ENCODE results near the gene COLEC11. TPM values are rescaled to one million over a fixed set of nuclear protein-coding genes. Genes with fewer than 3 reads are reported as not detected.
"Not testable (repeated sequence)": the region's sequence is repeated elsewhere in the genome, so short reads cannot be mapped to it uniquely, and the experiment has no call there.

COLEC11 gene
- polyA plus RNA-seq, 1 donor = 3.4 TPM

- DNase-seq = no peak
Measured at GRCh38 chr2:3652896-3653625, 58.1 kb downstream of the COLEC11 start.

- DNase-seq = no peak
Measured at GRCh38 chr2:3654011-3654410, 59.1 kb downstream of the COLEC11 start.

GRCh38 chr2:3654531-3655225, 59.8 kb downstream of the COLEC11 start:
- DNase-seq = no peak

- DNase-seq = no peak
Measured at GRCh38 chr2:3655871-3656761, 61.2 kb downstream of the COLEC11 start.

- no peak for DNase-seq
Measured at GRCh38 chr2:3656762-3657721, 62.1 kb downstream of the COLEC11 start.

DNA sequence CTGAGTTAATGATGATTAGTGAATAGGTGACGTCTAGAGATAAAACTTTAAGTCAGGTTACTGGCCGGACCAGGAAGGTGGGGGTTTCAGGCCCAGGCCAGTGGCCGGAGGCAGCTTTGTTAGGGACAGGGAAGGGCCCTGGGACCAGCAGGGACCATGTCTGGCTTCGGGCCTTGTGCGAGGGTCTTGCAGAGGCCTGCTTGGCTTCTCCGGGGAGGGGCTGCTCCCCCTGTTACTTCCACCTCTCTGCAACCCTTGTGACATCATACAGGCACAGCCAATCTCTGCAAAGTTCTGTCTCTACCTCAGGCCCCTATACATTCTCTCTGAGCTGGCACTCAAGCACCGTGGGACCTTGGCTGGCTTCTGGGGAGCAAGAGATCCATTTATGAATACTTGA, 63.0 kb downstream of the COLEC11 start, which contains the start of gene ALLC:
Gene ALLC, plus strand, starts transcription at position 320 of the 400 bp plus-strand sequence. CDS start 12,958 bp downstream, outside the sequence.
- no peak for DNase-seq

- DNase-seq = no peak
Measured at GRCh38 chr2:3659447-3660432, 64.8 kb downstream of the COLEC11 start.

DNA sequence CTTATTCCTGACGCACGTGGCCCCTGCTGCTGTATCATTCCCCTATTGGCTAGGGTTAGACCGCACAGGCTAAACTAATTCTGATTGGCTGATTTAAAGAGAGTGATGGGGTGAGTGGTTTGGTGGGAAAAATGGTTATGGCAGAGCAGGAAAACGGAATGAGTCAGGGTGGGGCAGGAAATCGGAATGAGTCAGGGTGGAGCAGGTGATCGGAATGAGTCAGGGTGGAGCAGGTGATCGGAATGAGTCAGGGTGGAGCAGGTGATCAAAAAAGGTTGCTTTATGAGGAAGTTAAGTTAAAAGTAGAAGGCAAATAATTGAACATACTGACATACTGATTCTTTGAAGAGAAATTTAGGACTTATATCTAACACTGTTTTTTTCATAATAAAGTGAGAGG, 65.7 kb downstream of the COLEC11 start:
- not testable (repeated sequence) for DNase-seq

DNA sequence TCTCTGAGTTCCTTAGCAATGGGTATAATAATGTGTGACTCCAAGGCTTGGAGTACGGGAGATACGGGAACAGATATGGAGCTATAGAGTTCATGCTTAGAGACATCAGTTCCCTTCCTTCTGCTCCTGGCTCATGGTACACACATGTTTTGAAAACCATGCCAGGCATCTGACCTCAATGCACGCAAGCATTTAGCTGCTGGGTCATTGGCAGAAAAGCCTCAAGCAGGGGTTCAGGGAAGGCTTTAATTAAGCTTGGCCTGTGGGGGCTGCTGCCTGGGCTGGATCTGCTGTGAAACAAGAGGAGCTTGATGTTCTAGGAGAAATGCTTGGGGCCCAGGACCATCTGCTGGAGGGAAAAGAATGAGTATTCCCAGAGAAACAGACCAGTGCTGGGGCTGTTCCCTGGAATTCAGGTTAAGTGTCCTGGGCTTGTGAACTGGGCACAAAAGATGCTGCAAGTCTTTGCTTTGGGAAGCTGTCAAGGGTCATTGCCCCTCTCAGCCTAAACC, 66.3 kb downstream of the COLEC11 start:
- no peak for DNase-seq

DNA sequence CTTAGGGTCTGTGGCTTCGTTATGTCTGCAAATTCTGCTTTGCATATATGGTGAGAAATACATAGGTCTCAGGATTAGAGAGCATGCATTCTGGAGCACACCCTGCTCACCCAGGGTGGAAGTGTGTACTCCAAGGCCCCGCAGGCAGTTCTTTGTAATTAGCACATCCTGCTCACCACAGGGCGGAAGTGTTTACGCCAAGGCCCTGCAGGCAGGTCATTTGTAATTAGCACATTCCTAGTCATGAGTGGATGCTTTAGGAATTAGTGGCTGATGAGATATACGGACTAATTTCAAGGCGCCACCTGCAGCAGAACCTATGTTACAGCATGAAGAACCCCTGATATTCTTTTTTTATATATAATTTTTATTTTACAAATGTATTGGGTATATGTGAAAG, 67.3 kb downstream of the COLEC11 start:
- no peak for DNase-seq

GRCh38 chr2:3664118-3664517, 69.2 kb downstream of the COLEC11 start:
- no peak for DNase-seq

DNA sequence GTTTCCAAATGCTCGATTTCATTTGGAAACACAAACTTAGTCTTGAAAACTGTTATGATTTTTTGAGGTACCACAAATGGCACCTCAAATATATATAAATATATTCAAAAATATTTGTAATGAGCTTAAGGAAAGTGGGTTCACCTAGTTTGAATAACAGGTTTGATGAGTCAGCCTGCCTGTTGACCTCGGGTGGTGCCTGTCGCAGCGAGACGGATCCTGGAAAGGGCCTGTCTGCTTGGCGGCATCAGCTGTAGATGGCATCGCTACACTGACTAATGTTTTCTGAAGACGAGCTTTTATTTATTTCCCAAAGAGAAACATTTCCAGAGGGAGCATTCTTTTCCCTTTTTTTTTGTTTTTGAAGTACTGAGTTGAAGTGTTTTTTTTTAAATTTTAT, 70.0 kb downstream of the COLEC11 start:
- DNase-seq = no peak

- no peak for DNase-seq
Measured at GRCh38 chr2:3665886-3666612, 71.1 kb downstream of the COLEC11 start.

GRCh38 chr2:3666613-3666975, 71.7 kb downstream of the COLEC11 start:
- DNase-seq = no peak

GRCh38 chr2:3667151-3667631, 72.3 kb downstream of the COLEC11 start:
- no peak for DNase-seq

GRCh38 chr2:3669656-3670055, 74.7 kb downstream of the COLEC11 start:
- DNase-seq = no peak

- DNase-seq = no peak
Measured at GRCh38 chr2:3670376-3670775, 75.5 kb downstream of the COLEC11 start.

GRCh38 chr2:3670941-3671340, 76.0 kb downstream of the COLEC11 start:
- no peak for DNase-seq
